Memory B cell (primary cell): ENCODE data around the gene FAM131B.

Experiments
- ATAC-seq: fragments of 150-1000 bp; cut with Tn5 transposase; 2 replicates; pipeline ENCODE4 v1.10.0; 2021; ENCODE audit warnings: low read depth, mild to moderate bottlenecking, moderate library complexity
- DNase-seq, 2 donors: peaks; one replicate each; pipeline ENCODE4 v3.0.0; 2022; ENCODE audit warnings: low spot score in 2 of 2
- H3K27ac Mint-ChIP-seq: one replicate; pipeline ENCODE4 v1.8.0; 2022; ENCODE audit warnings: mild to moderate bottlenecking, moderate library complexity, mixed read lengths
- H3K27me3 Mint-ChIP-seq: one replicate; pipeline ENCODE4 v1.8.0; 2022; ENCODE audit warnings: mixed read lengths
- H3K36me3 Mint-ChIP-seq: one replicate; pipeline ENCODE4 v1.8.0; 2022; ENCODE audit warnings: mild to moderate bottlenecking, mixed read lengths
- H3K4me1 Mint-ChIP-seq: one replicate; pipeline ENCODE4 v1.8.0; 2022; ENCODE audit warnings: mixed read lengths
- H3K4me3 Mint-ChIP-seq: one replicate; pipeline ENCODE4 v1.8.0; 2022; ENCODE audit warnings: mild to moderate bottlenecking, moderate library complexity, mixed read lengths
- H3K9me3 Mint-ChIP-seq: one replicate; pipeline ENCODE4 v1.8.0; 2022; ENCODE audit warnings: mixed read lengths

The FAM131B gene

GRCh38 chr7:143363016-143363937 lies 764 bp upstream of the FAM131B start:
- ATAC-seq (no peak), DNase-seq (no peak)

GRCh38 chr7:143361552-143362130 lies 872 bp downstream of the FAM131B start:
- Mint-ChIP-seq H3K4me1 (peaks cover 2% of the 10 kb centered on the region), H3K36me3 (no peaks in the 10 kb centered on the region), H3K9me3 (no peaks in the 10 kb centered on the region), H3K4me3 (peak overlapping the region; percentile 94), H3K27ac (no peak overlapping the region), H3K27me3 (peaks cover 27% of the 10 kb centered on the region)
- peak; percentile 14 for ATAC-seq
- DNase-seq = no peak

More at GRCh38 chr7:143363016-143363937, 764 bp upstream of the FAM131B start:
- Mint-ChIP-seq H3K27ac (no peak overlapping the region), H3K27me3 (peaks cover 27% of the 10 kb centered on the region), H3K4me1 (peaks cover 2% of the 10 kb centered on the region), H3K36me3 (no peaks in the 10 kb centered on the region), H3K9me3 (no peaks in the 10 kb centered on the region), H3K4me3 (peak overlapping the region; percentile 46)

- no peak overlapping the region for H3K27ac Mint-ChIP-seq
- H3K4me1 Mint-ChIP-seq = peaks cover 2% of the 10 kb centered on the region
- DNase-seq (no peak), ATAC-seq (no peak)
- H3K4me3 Mint-ChIP-seq = peak overlapping the region; percentile 74
- H3K9me3 Mint-ChIP-seq = no peaks in the 10 kb centered on the region
- H3K27me3 Mint-ChIP-seq = peaks cover 27% of the 10 kb centered on the region
- no peaks in the 10 kb centered on the region for H3K36me3 Mint-ChIP-seq
Measured at GRCh38 chr7:143360788-143361551, 1.5 kb downstream of the FAM131B start.

- Mint-ChIP-seq H3K4me1 (peaks cover 2% of the 10 kb centered on the region), H3K36me3 (no peaks in the 10 kb centered on the region), H3K9me3 (no peaks in the 10 kb centered on the region), H3K27ac (no peak overlapping the region), H3K4me3 (no peak overlapping the region), H3K27me3 (peaks cover 27% of the 10 kb centered on the region)
- ATAC-seq (peak; percentile 33), DNase-seq (no peak)
Measured at GRCh38 chr7:143359771-143360353, 2.7 kb downstream of the FAM131B start.

GRCh38 chr7:143358626-143359025 lies 3.9 kb downstream of the FAM131B start:
- Mint-ChIP-seq H3K4me1 (peaks cover 2% of the 10 kb centered on the region), H3K4me3 (no peak overlapping the region)

GRCh38 chr7:143356414-143357050 lies 6.0 kb downstream of the FAM131B start:
- no peaks in the 10 kb centered on the region for H3K36me3 Mint-ChIP-seq
- peaks cover 17% of the 10 kb centered on the region for H3K27me3 Mint-ChIP-seq

More at GRCh38 chr7:143358626-143359025, 3.9 kb downstream of the FAM131B start:
- no peak overlapping the region for H3K27ac Mint-ChIP-seq
- H3K27me3 Mint-ChIP-seq = peaks cover 22% of the 10 kb centered on the region
- H3K9me3 Mint-ChIP-seq = no peaks in the 10 kb centered on the region
- DNase-seq (no peak), ATAC-seq (no peak)
- no peaks in the 10 kb centered on the region for H3K36me3 Mint-ChIP-seq

GRCh38 chr7:143355450-143356385 lies 6.8 kb downstream of the FAM131B start:
- H3K27me3 Mint-ChIP-seq = peaks cover 19% of the 10 kb centered on the region
- DNase-seq = no peak
- H3K36me3 Mint-ChIP-seq = no peaks in the 10 kb centered on the region
- no peaks in the 10 kb centered on the region for H3K9me3 Mint-ChIP-seq
- ATAC-seq = no peak
- no peak overlapping the region for H3K4me3 Mint-ChIP-seq
- H3K27ac Mint-ChIP-seq = no peak overlapping the region
- H3K4me1 Mint-ChIP-seq = no peaks in the 10 kb centered on the region

More at GRCh38 chr7:143356414-143357050, 6.0 kb downstream of the FAM131B start:
- no peak for DNase-seq
- ATAC-seq = no peak
- Mint-ChIP-seq H3K27ac (no peak overlapping the region), H3K9me3 (no peaks in the 10 kb centered on the region), H3K4me3 (no peak overlapping the region), H3K4me1 (no peaks in the 10 kb centered on the region)

GRCh38 chr7:143354965-143355364 lies 7.5 kb downstream of the FAM131B start:
- peaks cover 17% of the 10 kb centered on the region for H3K27me3 Mint-ChIP-seq
- H3K36me3 Mint-ChIP-seq = no peaks in the 10 kb centered on the region
- ATAC-seq = no peak
- H3K4me3 Mint-ChIP-seq = no peak overlapping the region
- no peaks in the 10 kb centered on the region for H3K4me1 Mint-ChIP-seq
- H3K9me3 Mint-ChIP-seq = no peaks in the 10 kb centered on the region
- H3K27ac Mint-ChIP-seq = no peak overlapping the region
- DNase-seq = no peak

- H3K4me3 Mint-ChIP-seq = no peak overlapping the region
- peaks cover 19% of the 10 kb centered on the region for H3K27me3 Mint-ChIP-seq
- no peaks in the 10 kb centered on the region for H3K4me1 Mint-ChIP-seq
- ATAC-seq = no peak
- no peak overlapping the region for H3K27ac Mint-ChIP-seq
- H3K9me3 Mint-ChIP-seq = no peaks in the 10 kb centered on the region
- no peaks in the 10 kb centered on the region for H3K36me3 Mint-ChIP-seq
- no peak for DNase-seq
Measured at GRCh38 chr7:143354376-143354775, 8.1 kb downstream of the FAM131B start.

GRCh38 chr7:143352531-143353002 lies 9.9 kb downstream of the FAM131B start:
- Mint-ChIP-seq H3K4me1 (no peaks in the 10 kb centered on the region), H3K4me3 (no peak overlapping the region), H3K9me3 (no peaks in the 10 kb centered on the region), H3K27me3 (peaks cover 20% of the 10 kb centered on the region), H3K36me3 (no peaks in the 10 kb centered on the region), H3K27ac (no peak overlapping the region)
- ATAC-seq (no peak), DNase-seq (no peak)

- H3K27ac Mint-ChIP-seq = no peak overlapping the region
- no peak for DNase-seq
- no peak for ATAC-seq
- peaks cover 24% of the 10 kb centered on the region for H3K27me3 Mint-ChIP-seq
- no peaks in the 10 kb centered on the region for H3K36me3 Mint-ChIP-seq
- no peak overlapping the region for H3K4me3 Mint-ChIP-seq
- no peaks in the 10 kb centered on the region for H3K4me1 Mint-ChIP-seq
- H3K9me3 Mint-ChIP-seq = no peaks in the 10 kb centered on the region
Measured at GRCh38 chr7:143351574-143351973, 10.9 kb downstream of the FAM131B start.

GRCh38 chr7:143351060-143351459 lies 11.5 kb downstream of the FAM131B start:
- peaks cover 25% of the 10 kb centered on the region for H3K27me3 Mint-ChIP-seq
- ATAC-seq (no peak), DNase-seq (no peak)
- H3K4me3 Mint-ChIP-seq = no peak overlapping the region
- H3K9me3 Mint-ChIP-seq = no peaks in the 10 kb centered on the region
- H3K27ac Mint-ChIP-seq = no peak overlapping the region
- H3K4me1 Mint-ChIP-seq = no peaks in the 10 kb centered on the region
- H3K36me3 Mint-ChIP-seq = no peaks in the 10 kb centered on the region
